ENCODE data around the gene TBC1D30. TPM values are rescaled to one million over a fixed set of nuclear protein-coding genes. Genes with fewer than 3 reads are reported as not detected.

TBC1D30 gene
- total RNA-seq, 1 experiment from 2014 or later: 8.6 TPM

- H3K27ac ChIP-seq: no peak overlapping the region
- H3K9me2 ChIP-seq (ENCODE audit: insufficient read depth): no peaks in the 10 kb centered on the region
- ChIA-PET CTCF (no interaction called here), POLR2A (ENCODE audit: unreplicated experiment) (no interaction called here)
- H3K36me3 ChIP-seq (ENCODE audit: low read depth): no peaks in the 10 kb centered on the region
- intact Hi-C loops (cut with micrococcal nuclease; ENCODE audit: unreplicated experiment): no loop called here
- H3K9me3 ChIP-seq (ENCODE audit: insufficient read depth, low read depth): no peaks in the 10 kb centered on the region; the same call in 1 of the 2 replicates
- no peaks in the 10 kb centered on the region for H4K20me1 ChIP-seq (ENCODE audit: insufficient read depth)
- no peak overlapping the region for H2AFZ ChIP-seq
- no TSS peak for BruUV-seq (replicated peaks)
- no peak for TF ChIP-seq EZH2 (IDR thresholded peaks at IDR 0.05; ENCODE audit: low read depth)
- no peak for TF ChIP-seq CTCF (conservative IDR thresholded peaks at IDR 0.05)
- H3K4me1 ChIP-seq (replicated peaks; ENCODE audit: insufficient read depth): peaks cover 28% of the 10 kb centered on the region
- H3K79me2 ChIP-seq (ENCODE audit: low read depth): peaks cover 22% of the 10 kb centered on the region; the same call in 1 of the 2 replicates
- no peak overlapping the region for H3K4me2 ChIP-seq
- no peak for DNase-seq
- no peaks in the 10 kb centered on the region for H3K27me3 ChIP-seq (ENCODE audit: insufficient read depth, low read depth)
- H3F3A ChIP-seq (ENCODE audit: insufficient read depth, low read depth): peaks cover 22% of the 10 kb centered on the region
- no peak overlapping the region for H3K4me3 ChIP-seq
Observed at GRCh38 chr12:64808110-64808509, 16.3 kb upstream of the TBC1D30 start.

GRCh38 chr12:64810831-64811230 lies 13.6 kb upstream of the TBC1D30 start:
- BruUV-seq (replicated peaks): no TSS peak
- H3K27ac ChIP-seq: peak overlapping the region; percentile 63
- DNase-seq: peak; percentile 16 to 92
- peaks cover 22% of the 10 kb centered on the region for H3F3A ChIP-seq (ENCODE audit: insufficient read depth, low read depth)
- H3K36me3 ChIP-seq (ENCODE audit: low read depth): no peaks in the 10 kb centered on the region
- H4K20me1 ChIP-seq (ENCODE audit: insufficient read depth): no peaks in the 10 kb centered on the region
- H3K9me2 ChIP-seq (ENCODE audit: insufficient read depth): no peaks in the 10 kb centered on the region
- H3K27me3 ChIP-seq (ENCODE audit: insufficient read depth, low read depth): no peaks in the 10 kb centered on the region
- ChIA-PET POLR2A (ENCODE audit: unreplicated experiment) (no interaction called here), CTCF (interaction anchor here (0.7 kb wide), 1 partner anchor 26 kb away, joined by 3 read pairs; no protein-coding TSS in a partner anchor)
- H3K4me1 ChIP-seq (replicated peaks; ENCODE audit: insufficient read depth): peaks cover 35% of the 10 kb centered on the region
- TF ChIP-seq EZH2 (IDR thresholded peaks at IDR 0.05; ENCODE audit: low read depth): no peak
- TF ChIP-seq CTCF (conservative IDR thresholded peaks at IDR 0.05): no peak
- H2AFZ ChIP-seq: no peak overlapping the region
- intact Hi-C loops (cut with micrococcal nuclease; ENCODE audit: unreplicated experiment): no loop called here
- peaks cover 16% of the 10 kb centered on the region; the same call in 1 of the 2 replicates for H3K79me2 ChIP-seq (ENCODE audit: low read depth)
- peak overlapping the region; percentile 35 for H3K4me2 ChIP-seq
- H3K9me3 ChIP-seq (ENCODE audit: insufficient read depth, low read depth): no peaks in the 10 kb centered on the region; the same call in 1 of the 2 replicates
- H3K4me3 ChIP-seq: no peak overlapping the region

- H3K4me1 ChIP-seq (replicated peaks; ENCODE audit: insufficient read depth): peaks cover 54% of the 10 kb centered on the region
- no peaks in the 10 kb centered on the region for H3K36me3 ChIP-seq (ENCODE audit: low read depth)
- H3K9me2 ChIP-seq (ENCODE audit: insufficient read depth): no peaks in the 10 kb centered on the region
- DNase-seq: no peak
- no peaks in the 10 kb centered on the region for H4K20me1 ChIP-seq (ENCODE audit: insufficient read depth)
- H3K4me2 ChIP-seq: no peak overlapping the region
- no peaks in the 10 kb centered on the region; the same call in 1 of the 2 replicates for H3K9me3 ChIP-seq (ENCODE audit: insufficient read depth, low read depth)
- H2AFZ ChIP-seq: no peak overlapping the region
- no peak overlapping the region for H3K27ac ChIP-seq
- intact Hi-C loops (cut with micrococcal nuclease; ENCODE audit: unreplicated experiment): no loop called here
- no peaks in the 10 kb centered on the region for H3K27me3 ChIP-seq (ENCODE audit: insufficient read depth, low read depth)
- no TSS peak for BruUV-seq (replicated peaks)
- H3K79me2 ChIP-seq (ENCODE audit: low read depth): peaks cover 16% of the 10 kb centered on the region; the same call in 1 of the 2 replicates
- ChIA-PET POLR2A (ENCODE audit: unreplicated experiment) (no interaction called here), CTCF (interaction anchor here (0.5 kb wide), 1 partner anchor 301 kb away, joined by 13 read pairs; no protein-coding TSS in a partner anchor)
- no peak overlapping the region for H3K4me3 ChIP-seq
- TF ChIP-seq CTCF (conservative IDR thresholded peaks at IDR 0.05): no peak
- no peak for TF ChIP-seq EZH2 (IDR thresholded peaks at IDR 0.05; ENCODE audit: low read depth)
- H3F3A ChIP-seq (ENCODE audit: insufficient read depth, low read depth): peaks cover 33% of the 10 kb centered on the region
Observed at GRCh38 chr12:64813723-64814122, 10.7 kb upstream of the TBC1D30 start.

Data from PC-9 (cell line).